HEK293 (cell line): ENCODE results near the gene HOXD12.
A peak's percentile ranks its signal among the peaks of the same experiment; 100 is the strongest.

Experiments
- CTCF ChIA-PET: fragments of 350-600 bp; formaldehyde crosslinking; extraction: SDS; loops from one replicate; lab custom pipeline; 2021; ENCODE audit warnings: antibody characterized with exemption; lab: Yijun Ruan, JAX
- POLR2A ChIA-PET: fragments of 300-600 bp; formaldehyde crosslinking; extraction: SDS; loops from one replicate; lab custom pipeline; 2020; ENCODE audit warnings: antibody characterized with exemption, inconsistent platforms; lab: Yijun Ruan, JAX
- H3K27ac ChIP-seq: fragments of 200-500 bp; sonication (Bioruptor generic); 2 replicates; pipeline ENCODE4 v1.5.1; 2014; ENCODE audit warnings: low read depth, low read length, control low read depth, inconsistent platforms; ENCODE audit errors: extremely low read depth
- H3K36me3 ChIP-seq, 2 experiments: fragments of 200-500 bp in 1 of 2; sonication (Bioruptor generic) in 1 of 2; 1 replicate in 1 of 2; 2 replicates in 1 of 2; pipeline ENCODE4 v1.5.1; 2014 to 2017; ENCODE audit warnings: inconsistent platforms in 2 of 2, low read length in 2 of 2; ENCODE audit not compliant: control insufficient read depth in 2 of 2, insufficient read depth in 1 of 2
- H3K4me1 ChIP-seq: fragments of 200-500 bp; sonication (Bioruptor generic); 2 replicates; pipeline ENCODE4 v1.5.1; 2014; ENCODE audit warnings: mild to moderate bottlenecking, low read length, inconsistent platforms; ENCODE audit not compliant: control insufficient read depth, insufficient read depth
- H3K4me3 ChIP-seq: 2 replicates; pipeline ENCODE4 v1.5.1; 2011; ENCODE audit warnings: low read depth, mild to moderate bottlenecking, control low read depth, low read length, moderate library complexity
- H3K9me3 ChIP-seq: fragments of 200-500 bp; sonication (Bioruptor generic); 2 replicates; pipeline ENCODE4 v1.5.1; 2014; ENCODE audit warnings: low read depth, low read length, inconsistent platforms; ENCODE audit not compliant: control insufficient read depth, insufficient read depth
- EGR2 ChIP-seq: fragments of 450-650 bp; formaldehyde crosslinking; IDR thresholded peaks from 2 replicates; pipeline ENCODE4 v1.5.1; 2016; ENCODE audit warnings: low read depth, missing biosample characterization, missing genetic modification characterization
- GFI1B ChIP-seq: fragments of 450-650 bp; formaldehyde crosslinking; IDR thresholded peaks from 2 replicates; pipeline ENCODE4 v1.5.1; 2016; ENCODE audit warnings: missing biosample characterization, missing genetic modification characterization
- KLF7 ChIP-seq: fragments of 450-650 bp; formaldehyde crosslinking; IDR thresholded peaks from 2 replicates; pipeline ENCODE4 v1.5.1; 2016; ENCODE audit warnings: missing biosample characterization, missing genetic modification characterization, borderline replicate concordance
- SCRT1 ChIP-seq: fragments of 450-650 bp; formaldehyde crosslinking; IDR thresholded peaks from 2 replicates; pipeline ENCODE4 v1.5.1; 2016; ENCODE audit warnings: missing biosample characterization, missing genetic modification characterization, borderline replicate concordance
- TCF7L2 ChIP-seq: IDR thresholded peaks from 2 replicates; pipeline ENCODE4 v1.6.1; 2011; ENCODE audit warnings: low read depth, mild to moderate bottlenecking, inconsistent platforms, low read length, moderate library complexity, borderline replicate concordance
- ZNF140 ChIP-seq: fragments of 450-650 bp; formaldehyde crosslinking; IDR thresholded peaks from 2 replicates; pipeline ENCODE4 v1.5.1; 2016; ENCODE audit warnings: missing biosample characterization, missing genetic modification characterization
- ZNF266 ChIP-seq: fragments of 450-650 bp; formaldehyde crosslinking; IDR thresholded peaks from 2 replicates; pipeline ENCODE4 v1.5.1; 2016; ENCODE audit warnings: missing biosample characterization, missing genetic modification characterization, low read depth
- ZNF398 ChIP-seq: fragments of 450-650 bp; formaldehyde crosslinking; IDR thresholded peaks from 2 replicates; pipeline ENCODE4 v1.5.1; 2017; ENCODE audit warnings: missing biosample characterization, missing genetic modification characterization
- ZNF747 ChIP-seq: fragments of 450-650 bp; formaldehyde crosslinking; IDR thresholded peaks from 2 replicates; pipeline ENCODE4 v1.5.1; 2016; ENCODE audit warnings: missing biosample characterization, missing genetic modification characterization
- ZNF830 ChIP-seq: fragments of 450-650 bp; IDR thresholded peaks from 2 replicates; pipeline ENCODE4 v1.5.0; 2018; ENCODE audit warnings: missing biosample characterization, missing genetic modification characterization, low read depth, mild to moderate bottlenecking, moderate library complexity
- ZSCAN16 ChIP-seq: fragments of 450-650 bp; formaldehyde crosslinking; IDR thresholded peaks from 2 replicates; pipeline ENCODE4 v1.5.1; 2016; ENCODE audit warnings: missing biosample characterization, missing genetic modification characterization
- TF ChIP-seq, protein P1 (sequence below): fragments of 450-650 bp; formaldehyde crosslinking; IDR thresholded peaks from 2 replicates; pipeline ENCODE4 v1.5.1; 2016; ENCODE audit warnings: missing biosample characterization, missing genetic modification characterization
- TF ChIP-seq, protein P2 (sequence below): fragments of 450-650 bp; formaldehyde crosslinking; IDR thresholded peaks from 2 replicates; pipeline ENCODE4 v1.5.0; 2017; ENCODE audit warnings: missing biosample characterization, missing genetic modification characterization, borderline replicate concordance
- TF ChIP-seq, protein P3 (sequence below): fragments of 450-650 bp; formaldehyde crosslinking; IDR thresholded peaks from 2 replicates; pipeline ENCODE4 v1.5.1; 2016; ENCODE audit warnings: missing biosample characterization, missing genetic modification characterization
- TF ChIP-seq, protein P4 (sequence below): fragments of 450-650 bp; formaldehyde crosslinking; IDR thresholded peaks from 2 replicates; pipeline ENCODE4 v1.5.1; 2017; ENCODE audit warnings: missing biosample characterization, missing genetic modification characterization

Gene HOXD12

GRCh38 chr2:176101842-176102241, 2.2 kb downstream of the HOXD12 start:
- TF ChIP-seq KLF7 (tag by site-specific recombination) (no peak), ZSCAN16 (tag by site-specific recombination) (0 out of 2 replicates have a peak, but pooled peaks have one; percentile 35)
- TF ChIP-seq, protein P1, sequence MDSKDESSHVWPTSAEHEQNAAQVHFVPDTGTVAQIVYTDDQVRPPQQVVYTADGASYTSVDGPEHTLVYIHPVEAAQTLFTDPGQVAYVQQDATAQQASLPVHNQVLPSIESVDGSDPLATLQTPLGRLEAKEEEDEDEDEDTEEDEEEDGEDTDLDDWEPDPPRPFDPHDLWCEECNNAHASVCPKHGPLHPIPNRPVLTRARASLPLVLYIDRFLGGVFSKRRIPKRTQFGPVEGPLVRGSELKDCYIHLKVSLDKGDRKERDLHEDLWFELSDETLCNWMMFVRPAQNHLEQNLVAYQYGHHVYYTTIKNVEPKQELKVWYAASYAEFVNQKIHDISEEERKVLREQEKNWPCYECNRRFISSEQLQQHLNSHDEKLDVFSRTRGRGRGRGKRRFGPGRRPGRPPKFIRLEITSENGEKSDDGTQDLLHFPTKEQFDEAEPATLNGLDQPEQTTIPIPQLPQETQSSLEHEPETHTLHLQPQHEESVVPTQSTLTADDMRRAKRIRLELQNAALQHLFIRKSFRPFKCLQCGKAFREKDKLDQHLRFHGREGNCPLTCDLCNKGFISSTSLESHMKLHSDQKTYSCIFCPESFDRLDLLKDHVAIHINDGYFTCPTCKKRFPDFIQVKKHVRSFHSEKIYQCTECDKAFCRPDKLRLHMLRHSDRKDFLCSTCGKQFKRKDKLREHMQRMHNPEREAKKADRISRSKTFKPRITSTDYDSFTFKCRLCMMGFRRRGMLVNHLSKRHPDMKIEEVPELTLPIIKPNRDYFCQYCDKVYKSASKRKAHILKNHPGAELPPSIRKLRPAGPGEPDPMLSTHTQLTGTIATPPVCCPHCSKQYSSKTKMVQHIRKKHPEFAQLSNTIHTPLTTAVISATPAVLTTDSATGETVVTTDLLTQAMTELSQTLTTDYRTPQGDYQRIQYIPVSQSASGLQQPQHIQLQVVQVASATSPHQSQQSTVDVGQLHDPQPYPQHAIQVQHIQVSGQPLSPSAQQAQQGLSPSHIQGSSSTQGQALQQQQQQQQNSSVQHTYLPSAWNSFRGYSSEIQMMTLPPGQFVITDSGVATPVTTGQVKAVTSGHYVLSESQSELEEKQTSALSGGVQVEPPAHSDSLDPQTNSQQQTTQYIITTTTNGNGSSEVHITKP, result peak; percentile 69
- TF ChIP-seq, protein P2, sequence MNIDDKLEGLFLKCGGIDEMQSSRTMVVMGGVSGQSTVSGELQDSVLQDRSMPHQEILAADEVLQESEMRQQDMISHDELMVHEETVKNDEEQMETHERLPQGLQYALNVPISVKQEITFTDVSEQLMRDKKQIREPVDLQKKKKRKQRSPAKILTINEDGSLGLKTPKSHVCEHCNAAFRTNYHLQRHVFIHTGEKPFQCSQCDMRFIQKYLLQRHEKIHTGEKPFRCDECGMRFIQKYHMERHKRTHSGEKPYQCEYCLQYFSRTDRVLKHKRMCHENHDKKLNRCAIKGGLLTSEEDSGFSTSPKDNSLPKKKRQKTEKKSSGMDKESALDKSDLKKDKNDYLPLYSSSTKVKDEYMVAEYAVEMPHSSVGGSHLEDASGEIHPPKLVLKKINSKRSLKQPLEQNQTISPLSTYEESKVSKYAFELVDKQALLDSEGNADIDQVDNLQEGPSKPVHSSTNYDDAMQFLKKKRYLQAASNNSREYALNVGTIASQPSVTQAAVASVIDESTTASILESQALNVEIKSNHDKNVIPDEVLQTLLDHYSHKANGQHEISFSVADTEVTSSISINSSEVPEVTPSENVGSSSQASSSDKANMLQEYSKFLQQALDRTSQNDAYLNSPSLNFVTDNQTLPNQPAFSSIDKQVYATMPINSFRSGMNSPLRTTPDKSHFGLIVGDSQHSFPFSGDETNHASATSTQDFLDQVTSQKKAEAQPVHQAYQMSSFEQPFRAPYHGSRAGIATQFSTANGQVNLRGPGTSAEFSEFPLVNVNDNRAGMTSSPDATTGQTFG (tag by site-specific recombination), result no peak
- ChIA-PET POLR2A (no interaction called here), CTCF (interaction anchor here (1.3 to 1.6 kb wide), 2 partner anchors 25 to 551 kb away, joined by 4 to 6 read pairs; no protein-coding TSS in a partner anchor)
- Histone ChIP-seq H3K9me3 (no peaks in the 10 kb centered on the region), H3K27ac (peak overlapping the region; percentile 13; the same call in 1 of the 2 replicates), H3K36me3 (no peaks in the 10 kb centered on the region), H3K4me1 (peaks cover 9% of the 10 kb centered on the region), H3K4me3 (no peak overlapping the region)

GRCh38 chr2:176102309-176102866, 2.8 kb downstream of the HOXD12 start:
- no peak for TF ChIP-seq GFI1B (tag by site-specific recombination)
- no peak for TF ChIP-seq ZNF140
- no peak for TF ChIP-seq TCF7L2
- POLR2A ChIA-PET, result no interaction called here
- Histone ChIP-seq H3K4me3 (no peak overlapping the region), H3K4me1 (peaks cover 4% of the 10 kb centered on the region), H3K9me3 (no peaks in the 10 kb centered on the region), H3K27ac (no peak overlapping the region; the same call in 1 of the 2 replicates), H3K36me3 (no peaks in the 10 kb centered on the region)
- CTCF ChIA-PET, result interaction anchor here (0.6 to 2.2 kb wide), 8 partner anchors 11 to 953 kb away, joined by 3 to 6 read pairs (median 3); no protein-coding TSS in a partner anchor

GRCh38 chr2:176103194-176103593, 3.6 kb downstream of the HOXD12 start:
- TF ChIP-seq ZNF747 (tag by site-specific recombination), result no peak
- TF ChIP-seq ZNF266, result no peak
- TF ChIP-seq, protein P3, sequence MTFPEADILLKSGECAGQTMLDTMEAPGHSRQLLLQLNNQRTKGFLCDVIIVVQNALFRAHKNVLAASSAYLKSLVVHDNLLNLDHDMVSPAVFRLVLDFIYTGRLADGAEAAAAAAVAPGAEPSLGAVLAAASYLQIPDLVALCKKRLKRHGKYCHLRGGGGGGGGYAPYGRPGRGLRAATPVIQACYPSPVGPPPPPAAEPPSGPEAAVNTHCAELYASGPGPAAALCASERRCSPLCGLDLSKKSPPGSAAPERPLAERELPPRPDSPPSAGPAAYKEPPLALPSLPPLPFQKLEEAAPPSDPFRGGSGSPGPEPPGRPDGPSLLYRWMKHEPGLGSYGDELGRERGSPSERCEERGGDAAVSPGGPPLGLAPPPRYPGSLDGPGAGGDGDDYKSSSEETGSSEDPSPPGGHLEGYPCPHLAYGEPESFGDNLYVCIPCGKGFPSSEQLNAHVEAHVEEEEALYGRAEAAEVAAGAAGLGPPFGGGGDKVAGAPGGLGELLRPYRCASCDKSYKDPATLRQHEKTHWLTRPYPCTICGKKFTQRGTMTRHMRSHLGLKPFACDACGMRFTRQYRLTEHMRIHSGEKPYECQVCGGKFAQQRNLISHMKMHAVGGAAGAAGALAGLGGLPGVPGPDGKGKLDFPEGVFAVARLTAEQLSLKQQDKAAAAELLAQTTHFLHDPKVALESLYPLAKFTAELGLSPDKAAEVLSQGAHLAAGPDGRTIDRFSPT (tag by site-specific recombination), result no peak
- TF ChIP-seq, protein P4, sequence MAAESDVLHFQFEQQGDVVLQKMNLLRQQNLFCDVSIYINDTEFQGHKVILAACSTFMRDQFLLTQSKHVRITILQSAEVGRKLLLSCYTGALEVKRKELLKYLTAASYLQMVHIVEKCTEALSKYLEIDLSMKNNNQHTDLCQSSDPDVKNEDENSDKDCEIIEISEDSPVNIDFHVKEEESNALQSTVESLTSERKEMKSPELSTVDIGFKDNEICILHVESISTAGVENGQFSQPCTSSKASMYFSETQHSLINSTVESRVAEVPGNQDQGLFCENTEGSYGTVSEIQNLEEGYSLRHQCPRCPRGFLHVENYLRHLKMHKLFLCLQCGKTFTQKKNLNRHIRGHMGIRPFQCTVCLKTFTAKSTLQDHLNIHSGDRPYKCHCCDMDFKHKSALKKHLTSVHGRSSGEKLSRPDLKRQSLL (tag by site-specific recombination), result no peak
- no peak for TF ChIP-seq SCRT1 (tag by site-specific recombination)
- no peak for TF ChIP-seq ZNF830 (tag by site-specific recombination)
- TF ChIP-seq EGR2, result no peak
- no peak for TF ChIP-seq ZNF398
- ChIA-PET POLR2A (interaction anchor here (0.6 to 2.6 kb wide), 3 partner anchors 10 to 27 kb away, joined by 3 to 6 read pairs (median 5); no protein-coding TSS in a partner anchor), CTCF (interaction anchor here (0.6 to 2.2 kb wide), 4 partner anchors 24 to 851 kb away, joined by 3 to 4 read pairs (median 3); no protein-coding TSS in a partner anchor)
- Histone ChIP-seq H3K4me1 (peaks cover 4% of the 10 kb centered on the region), H3K9me3 (no peaks in the 10 kb centered on the region), H3K27ac (peak overlapping the region; percentile 100; the same call in 1 of the 2 replicates), H3K4me3 (no peak overlapping the region; the same call in 1 of the 2 replicates), H3K36me3 (no peaks in the 10 kb centered on the region)
